Uterus (tissue), 2 donors: ENCODE data around the gene PPP1CB.

Experiments used
- POLR2A ChIP-seq, 2 donors: fragments of 450-650 bp; IDR thresholded peaks; one replicate each; pipeline ENCODE4 v1.6.1; 2016; ENCODE audit warnings: antibody characterized with exemption in 2 of 2, mild to moderate bottlenecking in 1 of 2, moderate library complexity in 1 of 2
- TF ChIP-seq, protein P1 (sequence below), 4 experiments: fragments of 200-600 bp in 2 of 4; fragments of 450-650 bp in 2 of 4; sonication (generic) in 2 of 4; IDR thresholded peaks; one replicate each; pipeline ENCODE4 v1.5.1; 2016 to 2019; ENCODE audit warnings: antibody characterized with exemption in 4 of 4, mild to moderate bottlenecking in 2 of 4, moderate library complexity in 1 of 4

DNA sequence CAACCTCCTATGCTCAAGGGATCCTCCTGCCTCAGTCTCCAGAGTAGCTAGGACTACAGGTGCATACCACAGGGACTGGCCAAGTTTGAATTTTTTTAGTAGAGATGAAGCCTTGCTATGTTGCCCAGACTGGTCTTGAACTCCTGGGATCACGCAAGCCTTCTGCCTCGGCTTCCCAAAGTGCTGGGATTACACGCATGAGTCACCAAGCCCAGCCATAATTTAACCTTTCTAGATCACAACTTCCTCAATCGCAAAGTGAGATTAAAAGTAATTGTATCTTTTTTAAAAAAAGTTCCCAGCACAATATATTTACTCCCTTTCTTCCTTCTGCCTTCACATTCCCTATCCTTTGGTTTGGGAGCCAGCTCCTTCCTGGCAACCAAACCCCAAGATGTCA is 5.8 kb upstream of the PPP1CB start:
- TF ChIP-seq, protein P1, sequence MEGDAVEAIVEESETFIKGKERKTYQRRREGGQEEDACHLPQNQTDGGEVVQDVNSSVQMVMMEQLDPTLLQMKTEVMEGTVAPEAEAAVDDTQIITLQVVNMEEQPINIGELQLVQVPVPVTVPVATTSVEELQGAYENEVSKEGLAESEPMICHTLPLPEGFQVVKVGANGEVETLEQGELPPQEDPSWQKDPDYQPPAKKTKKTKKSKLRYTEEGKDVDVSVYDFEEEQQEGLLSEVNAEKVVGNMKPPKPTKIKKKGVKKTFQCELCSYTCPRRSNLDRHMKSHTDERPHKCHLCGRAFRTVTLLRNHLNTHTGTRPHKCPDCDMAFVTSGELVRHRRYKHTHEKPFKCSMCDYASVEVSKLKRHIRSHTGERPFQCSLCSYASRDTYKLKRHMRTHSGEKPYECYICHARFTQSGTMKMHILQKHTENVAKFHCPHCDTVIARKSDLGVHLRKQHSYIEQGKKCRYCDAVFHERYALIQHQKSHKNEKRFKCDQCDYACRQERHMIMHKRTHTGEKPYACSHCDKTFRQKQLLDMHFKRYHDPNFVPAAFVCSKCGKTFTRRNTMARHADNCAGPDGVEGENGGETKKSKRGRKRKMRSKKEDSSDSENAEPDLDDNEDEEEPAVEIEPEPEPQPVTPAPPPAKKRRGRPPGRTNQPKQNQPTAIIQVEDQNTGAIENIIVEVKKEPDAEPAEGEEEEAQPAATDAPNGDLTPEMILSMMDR (IDR thresholded peaks at IDR 0.05), result no peak
- TF ChIP-seq POLR2A (IDR thresholded peaks at IDR 0.05), result no peak
